ENCODE measurements around the gene GRK5.

Gene GRK5

DNA sequence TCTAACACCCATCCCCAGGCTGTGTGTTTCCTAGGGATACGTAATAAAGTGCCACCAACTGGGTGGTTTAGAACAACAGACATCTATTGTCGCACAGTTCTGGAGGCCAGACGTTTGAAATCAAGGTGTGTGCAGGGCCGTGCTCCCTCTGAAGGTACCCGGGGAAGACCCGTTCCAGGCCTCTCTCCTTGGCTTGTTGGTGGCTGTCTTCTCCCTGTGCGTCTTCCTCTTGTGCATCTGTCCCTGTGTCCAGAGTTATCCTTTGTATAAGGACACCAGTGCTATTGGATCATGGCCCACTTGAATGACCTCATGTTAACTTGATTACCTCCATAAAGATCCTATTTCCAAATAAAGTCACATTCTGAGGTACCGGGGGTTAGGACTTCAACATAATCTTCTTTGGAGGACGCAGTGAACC lies 15.6 kb downstream of the GRK5 start:
- Histone ChIP-seq H3K27ac (ENCODE audit: low read length) (no peak overlapping the region), H3K36me3 (replicated peaks; ENCODE audit: insufficient read depth, low read length) (no peaks in the 10 kb centered on the region), H3K79me2 (ENCODE audit: low read length) (no peaks in the 10 kb centered on the region), H3K4me3 (ENCODE audit: low read length) (no peak overlapping the region), H3K27me3 (replicated peaks; ENCODE audit: insufficient read depth, low read length) (no peaks in the 10 kb centered on the region), H3F3A (ENCODE audit: insufficient read depth, low read length) (no peaks in the 10 kb centered on the region), H3K9ac (ENCODE audit: low read length) (no peak overlapping the region), H3K9me2 (replicated peaks; ENCODE audit: insufficient read depth, low read length) (no peaks in the 10 kb centered on the region), H3K4me2 (ENCODE audit: low read depth, low read length) (no peak overlapping the region), H2AFZ (ENCODE audit: low read length) (no peak overlapping the region), H4K20me1 (ENCODE audit: insufficient read depth, low read length) (no peaks in the 10 kb centered on the region), H3K9me3 (replicated peaks; ENCODE audit: insufficient read depth, low read length) (no peaks in the 10 kb centered on the region), H3K4me1 (ENCODE audit: low read length) (no peaks in the 10 kb centered on the region)
- TF ChIP-seq EZH2phosphoT487 (IDR thresholded peaks at IDR 0.05; ENCODE audit: low read length) (no peak), EZH2 (optimal IDR thresholded peaks at IDR 0.05; ENCODE audit: low read depth, low read length) (no peak)
- TF ChIP-seq, protein P1, sequence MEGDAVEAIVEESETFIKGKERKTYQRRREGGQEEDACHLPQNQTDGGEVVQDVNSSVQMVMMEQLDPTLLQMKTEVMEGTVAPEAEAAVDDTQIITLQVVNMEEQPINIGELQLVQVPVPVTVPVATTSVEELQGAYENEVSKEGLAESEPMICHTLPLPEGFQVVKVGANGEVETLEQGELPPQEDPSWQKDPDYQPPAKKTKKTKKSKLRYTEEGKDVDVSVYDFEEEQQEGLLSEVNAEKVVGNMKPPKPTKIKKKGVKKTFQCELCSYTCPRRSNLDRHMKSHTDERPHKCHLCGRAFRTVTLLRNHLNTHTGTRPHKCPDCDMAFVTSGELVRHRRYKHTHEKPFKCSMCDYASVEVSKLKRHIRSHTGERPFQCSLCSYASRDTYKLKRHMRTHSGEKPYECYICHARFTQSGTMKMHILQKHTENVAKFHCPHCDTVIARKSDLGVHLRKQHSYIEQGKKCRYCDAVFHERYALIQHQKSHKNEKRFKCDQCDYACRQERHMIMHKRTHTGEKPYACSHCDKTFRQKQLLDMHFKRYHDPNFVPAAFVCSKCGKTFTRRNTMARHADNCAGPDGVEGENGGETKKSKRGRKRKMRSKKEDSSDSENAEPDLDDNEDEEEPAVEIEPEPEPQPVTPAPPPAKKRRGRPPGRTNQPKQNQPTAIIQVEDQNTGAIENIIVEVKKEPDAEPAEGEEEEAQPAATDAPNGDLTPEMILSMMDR (IDR thresholded peaks at IDR 0.05; ENCODE audit: low read length) = no peak
- DNase-seq = no peak

DNA sequence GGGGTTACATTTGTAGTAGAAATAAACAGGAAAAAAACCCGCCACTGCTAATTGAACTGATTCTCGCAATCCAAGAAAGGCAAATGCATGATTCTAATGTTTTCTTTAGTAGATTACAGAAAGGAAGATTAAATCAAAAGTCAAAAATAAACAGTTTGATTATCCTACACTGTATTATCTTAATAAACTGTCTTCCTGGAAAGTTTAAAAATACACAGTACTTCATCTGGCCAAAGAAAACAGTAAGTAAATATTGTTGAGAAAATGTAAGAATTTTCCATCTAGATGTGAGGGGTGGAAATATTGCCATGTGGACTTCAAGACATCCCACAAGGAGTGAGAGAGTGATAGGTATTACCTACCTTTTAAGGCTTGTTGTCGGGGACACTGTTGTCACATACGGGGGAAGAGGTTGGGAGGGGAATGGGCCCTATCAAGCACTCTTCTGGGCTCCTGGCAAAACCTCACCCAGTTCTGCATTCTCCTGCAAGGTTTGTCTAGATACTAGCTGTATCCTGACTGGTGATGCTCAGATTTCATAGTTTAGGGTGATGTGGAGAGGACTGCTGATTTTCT lies 17.8 kb downstream of the GRK5 start:
- H3K27me3 ChIP-seq (replicated peaks; ENCODE audit: insufficient read depth, low read length) = no peaks in the 10 kb centered on the region
- H2AFZ ChIP-seq (ENCODE audit: low read length) = no peak overlapping the region
- H3K4me3 ChIP-seq (ENCODE audit: low read length) = no peak overlapping the region
- H3K27ac ChIP-seq (ENCODE audit: low read length) = no peak overlapping the region
- H3K4me2 ChIP-seq (ENCODE audit: low read depth, low read length) = no peak overlapping the region
- TF ChIP-seq, protein P1 (IDR thresholded peaks at IDR 0.05; ENCODE audit: low read length) = no peak
- TF ChIP-seq EZH2 (optimal IDR thresholded peaks at IDR 0.05; ENCODE audit: low read depth, low read length) (no peak), EZH2phosphoT487 (IDR thresholded peaks at IDR 0.05; ENCODE audit: low read length) (no peak)
- H4K20me1 ChIP-seq (ENCODE audit: insufficient read depth, low read length) = no peaks in the 10 kb centered on the region
- no peaks in the 10 kb centered on the region for H3K36me3 ChIP-seq (replicated peaks; ENCODE audit: insufficient read depth, low read length)
- no peaks in the 10 kb centered on the region for H3K9me2 ChIP-seq (replicated peaks; ENCODE audit: insufficient read depth, low read length)
- no peaks in the 10 kb centered on the region for H3K9me3 ChIP-seq (replicated peaks; ENCODE audit: insufficient read depth, low read length)
- DNase-seq = no peak
- no peaks in the 10 kb centered on the region for H3K4me1 ChIP-seq (ENCODE audit: low read length)
- no peaks in the 10 kb centered on the region for H3K79me2 ChIP-seq (ENCODE audit: low read length)
- H3K9ac ChIP-seq (ENCODE audit: low read length) = no peak overlapping the region
- H3F3A ChIP-seq (ENCODE audit: insufficient read depth, low read length) = no peaks in the 10 kb centered on the region

DNA sequence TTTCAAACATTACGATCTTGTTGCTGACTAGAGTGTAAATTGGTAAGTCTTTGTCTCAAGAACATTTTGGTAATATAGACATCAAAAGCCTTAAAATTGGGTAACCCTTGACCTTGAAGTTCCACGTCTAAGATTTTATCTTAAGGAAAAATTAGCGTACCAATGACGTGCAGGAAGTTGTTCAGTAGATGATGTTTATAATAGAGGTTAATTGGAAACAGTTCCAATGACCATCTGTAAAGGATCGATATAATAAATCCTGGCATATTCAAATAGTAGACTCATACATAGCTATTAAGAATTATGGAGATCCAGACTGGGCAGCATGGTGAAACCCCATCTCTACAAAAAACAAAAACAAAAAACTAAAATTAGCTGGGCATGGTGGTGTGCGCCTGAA lies 20.5 kb downstream of the GRK5 start:
- no peak overlapping the region for H3K27ac ChIP-seq (ENCODE audit: low read length)
- 0 out of 2 replicates have a peak, but pooled peaks cover 3% of the 10 kb centered on the region for H3K4me1 ChIP-seq (ENCODE audit: low read length)
- H3K36me3 ChIP-seq (replicated peaks; ENCODE audit: insufficient read depth, low read length) = no peaks in the 10 kb centered on the region
- TF ChIP-seq EZH2phosphoT487 (IDR thresholded peaks at IDR 0.05; ENCODE audit: low read length) (no peak), EZH2 (optimal IDR thresholded peaks at IDR 0.05; ENCODE audit: low read depth, low read length) (no peak)
- TF ChIP-seq, protein P1 (IDR thresholded peaks at IDR 0.05; ENCODE audit: low read length) = no peak
- H3K79me2 ChIP-seq (ENCODE audit: low read length) = no peaks in the 10 kb centered on the region
- H3K9me3 ChIP-seq (replicated peaks; ENCODE audit: insufficient read depth, low read length) = no peaks in the 10 kb centered on the region
- no peak overlapping the region for H3K9ac ChIP-seq (ENCODE audit: low read length)
- H3K27me3 ChIP-seq (replicated peaks; ENCODE audit: insufficient read depth, low read length) = no peaks in the 10 kb centered on the region
- H2AFZ ChIP-seq (ENCODE audit: low read length) = no peak overlapping the region
- H4K20me1 ChIP-seq (ENCODE audit: insufficient read depth, low read length) = no peaks in the 10 kb centered on the region
- DNase-seq = no peak
- no peaks in the 10 kb centered on the region for H3K9me2 ChIP-seq (replicated peaks; ENCODE audit: insufficient read depth, low read length)
- no peak overlapping the region for H3K4me2 ChIP-seq (ENCODE audit: low read depth, low read length)
- no peaks in the 10 kb centered on the region for H3F3A ChIP-seq (ENCODE audit: insufficient read depth, low read length)
- no peak overlapping the region for H3K4me3 ChIP-seq (ENCODE audit: low read length)

Data from MM.1S (cell line).